Right lobe of liver (tissue), 6 donors: ENCODE data around the gene ANO2. TPM values are rescaled to one million over a fixed set of nuclear protein-coding genes. Genes with fewer than 3 reads are reported as not detected.

ENCODE experiments used
- ATAC-seq, 4 donors: fragments of 200-7000 bp; cut with Tn5 transposase; one replicate each; pipeline ENCODE4 v1.9.1; 2020; ENCODE audit warnings: mild to moderate bottlenecking in 4 of 4, moderate library complexity in 4 of 4
- DNase-seq, 3 donors: peaks; one replicate each; pipeline ENCODE4 v3.0.0-alpha.2; 2020
- H3K27ac ChIP-seq, 3 donors: fragments of 200-600 bp; one replicate each; pipeline ENCODE4 v1.8.0; 2022
- H3K27me3 ChIP-seq, 2 donors: fragments of 200-600 bp; one replicate each; pipeline ENCODE4 v1.8.0; 2022
- H3K36me3 ChIP-seq, 4 donors: fragments of 200-600 bp; sonication (generic) in 1 of 4; one replicate each; pipeline versions ENCODE4 v1.5.1 to v1.8.0; 2017 to 2022; ENCODE audit warnings: control low read depth in 1 of 4
- H3K4me1 ChIP-seq, 4 donors: fragments of 200-600 bp; sonication (generic) in 1 of 4; one replicate each; pipeline versions ENCODE4 v1.5.1 to v1.8.0; 2017 to 2022; ENCODE audit warnings: control low read depth in 1 of 4
- H3K4me3 ChIP-seq, 3 donors: fragments of 200-600 bp; one replicate each; pipeline ENCODE4 v1.8.0; 2022
- H3K9me3 ChIP-seq, 4 donors: fragments of 200-600 bp; sonication (generic) in 1 of 4; one replicate each; pipeline versions ENCODE4 v1.5.1 to v1.8.0; 2017 to 2022; ENCODE audit warnings: control low read depth in 1 of 4
- CTCF ChIP-seq, 4 donors: fragments of 200-600 bp in 3 of 4; fragments of 450-650 bp in 1 of 4; IDR thresholded peaks; one replicate each; pipeline versions ENCODE4 v1.5.1 to v1.8.0; 2016 to 2022; ENCODE audit warnings: antibody characterized with exemption in 4 of 4, mild to moderate bottlenecking in 2 of 4
- POLR2A ChIP-seq: fragments of 450-650 bp; IDR thresholded peaks from one replicate; pipeline ENCODE4 v1.6.1; 2017; ENCODE audit warnings: antibody characterized with exemption, mild to moderate bottlenecking
- WGBS: methylation state at CpG from one replicate; pipeline ENCODE4 v1.1.6; 2018; ENCODE audit warnings: low coverage, low lambda C conversion rate; ENCODE audit not compliant: insufficient coverage; ENCODE audit errors: missing lambda C conversion rate; 5-methylcytosine and 5-hydroxymethylcytosine counted together
- intact Hi-C, 2 donors: fragments of 100-400 bp; cut with DNase I; formaldehyde crosslinking; loops; one replicate each; pipeline versions ENCODE4 v1.11.2 to v1.14.1; 2022
- total RNA-seq, 6 experiments: library from RNA; depleted of rRNA in 2 of 6; stranded (reverse); fragments of >200 nt in 2 of 6; fragmentation: NEBNext Ultra II Directional in 3 of 6; extraction: Animal tissue kit (Norgen Biotek cat#: 25700) in 3 of 6; gene quantifications; one replicate each; pipeline versions ENCODE4 v1.1.0 to v1.2.4, GENCODE V29; 2016 to 2023
- donor health status: DM: no; HTN: yes; CAD: no.
- donor health status: DM: no; HTN: no; CAD: no.
- donor health status: DM: no; HTN: no; CAD: no.
- donor health status: DM: no; HTN: yes; CAD: no.
- donor health status: DM: no; HTN: yes; CAD: no.

The ANO2 gene
- total RNA-seq, 6 experiments from 2014 or later: 0.06 to 0.89 (median 0.32) TPM; not detected in 1

- TF ChIP-seq POLR2A (no peak), CTCF (IDR thresholded peaks at IDR 0.05) (no peak)
- no peak for DNase-seq
- H3K9me3 ChIP-seq: no peaks in the 10 kb centered on the region
- H3K27me3 ChIP-seq: no peaks in the 10 kb centered on the region
- H3K4me3 ChIP-seq: no peak overlapping the region
- no peaks in the 10 kb centered on the region for H3K4me1 ChIP-seq
- ATAC-seq: no peak
- H3K27ac ChIP-seq: no peak overlapping the region
- intact Hi-C loops: no loop called here
- no peaks in the 10 kb centered on the region for H3K36me3 ChIP-seq
- WGBS: 76% methylated on average over 3 of the region's 5 CpGs
These were observed 159.5 kb downstream of the ANO2 start for GRCh38 chr12:5785601-5786000.

- no peaks in the 10 kb centered on the region for H3K9me3 ChIP-seq
- DNase-seq (no peak), ATAC-seq (no peak)
- no peaks in the 10 kb centered on the region for H3K36me3 ChIP-seq
- intact Hi-C loops: no loop called here
- H3K4me1 ChIP-seq: no peaks in the 10 kb centered on the region
- TF ChIP-seq CTCF (IDR thresholded peaks at IDR 0.05) (no peak), POLR2A (no peak)
- H3K27me3 ChIP-seq: no peaks in the 10 kb centered on the region
- H3K4me3 ChIP-seq: no peak overlapping the region
- 29% methylated on average over 3 of the region's 3 CpGs for WGBS
- no peak overlapping the region for H3K27ac ChIP-seq
These were observed 160.5 kb downstream of the ANO2 start for GRCh38 chr12:5784462-5785130.

- Histone ChIP-seq H3K4me3 (no peak overlapping the region), H3K9me3 (no peaks in the 10 kb centered on the region), H3K27me3 (no peaks in the 10 kb centered on the region), H3K4me1 (no peaks in the 10 kb centered on the region), H3K27ac (no peak overlapping the region), H3K36me3 (no peaks in the 10 kb centered on the region)
- no peak for ATAC-seq
- WGBS: 76% methylated on average over 4 of the region's 4 CpGs
- intact Hi-C loops: no loop called here
- no peak for DNase-seq
- TF ChIP-seq CTCF (IDR thresholded peaks at IDR 0.05) (no peak), POLR2A (no peak)
These were observed 161.7 kb downstream of the ANO2 start for GRCh38 chr12:5783289-5783920.

- Histone ChIP-seq H3K4me3 (no peak overlapping the region), H3K27me3 (no peaks in the 10 kb centered on the region), H3K36me3 (no peaks in the 10 kb centered on the region), H3K4me1 (no peaks in the 10 kb centered on the region), H3K27ac (no peak overlapping the region), H3K9me3 (no peaks in the 10 kb centered on the region)
- 56% methylated on average over 8 of the region's 8 CpGs for WGBS
- ATAC-seq (no peak), DNase-seq (no peak)
- intact Hi-C loops: no loop called here
- TF ChIP-seq POLR2A (no peak), CTCF (IDR thresholded peaks at IDR 0.05) (no peak)
These were observed 164.5 kb downstream of the ANO2 start for GRCh38 chr12:5780536-5780935.
